PFSK-1 (cell line): ENCODE measurements around the gene RALA.

Experiments used
- FOXP2 ChIP-seq: optimal IDR thresholded peaks from 2 replicates; pipeline ENCODE3; 2011; ENCODE audit warnings: borderline replicate concordance, control low read depth, inconsistent platforms; ENCODE audit not compliant: insufficient read depth; ENCODE audit errors: extremely low read length, extremely low read depth
- POLR2AphosphoS5 ChIP-seq: IDR thresholded peaks from 2 replicates; pipeline ENCODE4 v1.6.1; 2012; ENCODE audit warnings: low read depth, mild to moderate bottlenecking, control low read depth, low read length, moderate library complexity
- SIN3A ChIP-seq: IDR thresholded peaks from 2 replicates; pipeline ENCODE4 v1.6.1; 2012; ENCODE audit warnings: mild to moderate bottlenecking, low read length, moderate library complexity, borderline replicate concordance; ENCODE audit not compliant: insufficient read depth
- TAF1 ChIP-seq: IDR thresholded peaks from 2 replicates; pipeline ENCODE4 v1.6.1; 2012; ENCODE audit warnings: low read length, control low read depth, borderline replicate concordance; ENCODE audit not compliant: insufficient read depth
- TF ChIP-seq, protein P1 (sequence below), 2 experiments: IDR thresholded peaks; 2 replicates each; pipeline versions ENCODE4 v1.6.1 to v1.8.0; 2011 to 2012; ENCODE audit warnings: low read depth in 2 of 2, low read length in 2 of 2, control low read depth in 1 of 2, inconsistent platforms in 1 of 2, mild to moderate bottlenecking in 1 of 2, moderate library complexity in 1 of 2; ENCODE audit not compliant: insufficient read depth in 1 of 2

Gene RALA

DNA sequence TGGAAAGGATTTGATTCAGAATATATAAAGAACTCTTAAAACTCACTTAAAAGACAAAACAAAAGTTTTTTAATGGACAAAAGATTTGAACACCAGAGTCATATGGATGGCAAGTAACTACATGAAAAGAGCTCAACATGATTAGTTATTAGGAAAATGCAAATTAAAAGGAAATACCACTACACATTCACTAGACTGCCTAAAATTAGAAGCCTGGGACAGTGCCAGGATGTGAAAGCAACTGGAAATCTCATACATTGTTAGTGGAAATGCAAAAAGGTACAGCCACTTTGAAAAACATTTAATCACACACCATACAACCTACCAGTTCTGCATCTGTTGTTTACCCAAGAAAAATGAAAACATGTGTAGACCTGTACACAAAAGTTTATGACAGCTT, 48.8 kb downstream of the RALA start:
- TF ChIP-seq SIN3A = no peak
- TF ChIP-seq, protein P1, sequence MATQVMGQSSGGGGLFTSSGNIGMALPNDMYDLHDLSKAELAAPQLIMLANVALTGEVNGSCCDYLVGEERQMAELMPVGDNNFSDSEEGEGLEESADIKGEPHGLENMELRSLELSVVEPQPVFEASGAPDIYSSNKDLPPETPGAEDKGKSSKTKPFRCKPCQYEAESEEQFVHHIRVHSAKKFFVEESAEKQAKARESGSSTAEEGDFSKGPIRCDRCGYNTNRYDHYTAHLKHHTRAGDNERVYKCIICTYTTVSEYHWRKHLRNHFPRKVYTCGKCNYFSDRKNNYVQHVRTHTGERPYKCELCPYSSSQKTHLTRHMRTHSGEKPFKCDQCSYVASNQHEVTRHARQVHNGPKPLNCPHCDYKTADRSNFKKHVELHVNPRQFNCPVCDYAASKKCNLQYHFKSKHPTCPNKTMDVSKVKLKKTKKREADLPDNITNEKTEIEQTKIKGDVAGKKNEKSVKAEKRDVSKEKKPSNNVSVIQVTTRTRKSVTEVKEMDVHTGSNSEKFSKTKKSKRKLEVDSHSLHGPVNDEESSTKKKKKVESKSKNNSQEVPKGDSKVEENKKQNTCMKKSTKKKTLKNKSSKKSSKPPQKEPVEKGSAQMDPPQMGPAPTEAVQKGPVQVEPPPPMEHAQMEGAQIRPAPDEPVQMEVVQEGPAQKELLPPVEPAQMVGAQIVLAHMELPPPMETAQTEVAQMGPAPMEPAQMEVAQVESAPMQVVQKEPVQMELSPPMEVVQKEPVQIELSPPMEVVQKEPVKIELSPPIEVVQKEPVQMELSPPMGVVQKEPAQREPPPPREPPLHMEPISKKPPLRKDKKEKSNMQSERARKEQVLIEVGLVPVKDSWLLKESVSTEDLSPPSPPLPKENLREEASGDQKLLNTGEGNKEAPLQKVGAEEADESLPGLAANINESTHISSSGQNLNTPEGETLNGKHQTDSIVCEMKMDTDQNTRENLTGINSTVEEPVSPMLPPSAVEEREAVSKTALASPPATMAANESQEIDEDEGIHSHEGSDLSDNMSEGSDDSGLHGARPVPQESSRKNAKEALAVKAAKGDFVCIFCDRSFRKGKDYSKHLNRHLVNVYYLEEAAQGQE (IDR thresholded peaks at IDR 0.05; ENCODE audit: insufficient read depth in 1 of 2, low read depth in 2 of 2, low read length in 2 of 2) = no peak
- no peak for TF ChIP-seq FOXP2
- no peak for TF ChIP-seq TAF1
- TF ChIP-seq POLR2AphosphoS5 = no peak

DNA sequence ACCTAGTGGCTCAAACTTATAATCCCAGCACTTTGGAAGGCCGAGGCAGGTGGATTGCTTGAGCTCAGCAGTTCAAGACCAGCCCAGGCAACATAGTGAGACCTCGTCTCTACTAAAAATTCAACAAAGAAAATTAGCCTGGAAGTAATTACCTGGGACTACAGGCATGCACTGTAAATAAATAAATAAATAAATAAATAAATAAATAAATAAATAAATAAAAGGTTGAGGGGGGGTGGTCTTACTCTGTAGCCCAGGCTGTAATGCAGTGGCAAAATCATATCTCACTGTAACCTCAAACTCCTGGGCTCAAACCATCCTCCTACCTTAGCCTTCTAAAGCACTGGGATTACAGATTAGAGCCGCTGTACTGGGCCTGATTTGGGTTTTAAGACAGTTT, 50.5 kb downstream of the RALA start:
- TF ChIP-seq TAF1 (no peak), SIN3A (no peak), FOXP2 (no peak), POLR2AphosphoS5 (no peak)
- TF ChIP-seq, protein P1 (IDR thresholded peaks at IDR 0.05; ENCODE audit: insufficient read depth in 1 of 2, low read depth in 2 of 2, low read length in 2 of 2) = no peak

DNA sequence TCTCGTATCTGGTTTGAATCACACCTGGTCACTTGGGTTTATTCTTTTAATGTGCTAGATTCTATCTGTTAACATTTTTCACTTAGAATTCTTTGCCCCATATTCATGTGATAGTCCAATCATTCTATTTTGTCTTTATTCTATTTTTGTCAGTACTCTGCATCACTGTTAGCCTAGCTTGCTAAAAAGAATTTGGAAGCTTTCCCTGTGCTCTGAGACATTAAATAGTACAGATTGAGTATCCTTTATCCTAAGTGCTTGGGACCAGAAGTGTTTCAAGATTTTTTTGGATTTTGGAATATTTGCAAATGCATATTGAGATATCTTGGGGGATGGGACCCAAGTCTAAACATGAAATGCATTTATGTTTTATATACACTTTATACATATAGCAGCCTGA, 51.0 kb downstream of the RALA start:
- TF ChIP-seq FOXP2 = no peak
- TF ChIP-seq POLR2AphosphoS5 = no peak
- TF ChIP-seq, protein P1 (IDR thresholded peaks at IDR 0.05; ENCODE audit: insufficient read depth in 1 of 2, low read depth in 2 of 2, low read length in 2 of 2) = no peak
- no peak for TF ChIP-seq SIN3A
- TF ChIP-seq TAF1 = no peak

DNA sequence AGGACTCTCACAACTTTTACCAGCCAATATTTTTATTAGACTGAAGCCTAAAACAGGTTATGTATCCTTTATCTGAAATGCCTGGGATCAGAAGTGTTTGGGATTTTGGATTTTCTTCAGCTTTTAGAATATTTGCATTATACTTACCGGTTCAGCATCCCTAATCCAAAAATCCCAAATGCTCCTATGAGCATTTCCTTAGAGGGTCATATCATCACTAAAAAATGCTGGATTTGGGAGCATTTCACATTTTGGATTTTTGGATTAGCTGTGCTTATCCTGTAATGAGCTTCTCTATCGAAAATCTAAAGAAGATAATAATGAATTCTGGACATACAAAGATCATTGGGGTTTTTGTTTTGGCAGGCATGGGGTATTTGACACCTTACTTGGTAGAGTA, 53.0 kb downstream of the RALA start:
- TF ChIP-seq, protein P1 (IDR thresholded peaks at IDR 0.05; ENCODE audit: insufficient read depth in 1 of 2, low read depth in 2 of 2, low read length in 2 of 2) = no peak
- TF ChIP-seq FOXP2 (no peak), POLR2AphosphoS5 (no peak), TAF1 (no peak)
